Brain microvascular endothelial cell (primary cell): ENCODE data around the gene ZCCHC4.

Source experiments
- DNase-seq: peaks from one replicate; pipeline ENCODE4 v3.0.0-alpha.2; 2020
- H3K27ac ChIP-seq: fragments of 250-450 bp; sonication (Bioruptor Pico); 2 replicates; pipeline ENCODE4 v1.5.1; 2020; ENCODE audit warnings: mild to moderate bottlenecking, moderate library complexity
- H3K27me3 ChIP-seq: fragments of 250-450 bp; sonication (Bioruptor Pico); replicated peaks from 2 replicates; pipeline ENCODE4 v1.5.1; 2020; ENCODE audit warnings: mild to moderate bottlenecking
- H3K36me3 ChIP-seq: fragments of 250-450 bp; sonication (Bioruptor Pico); replicated peaks from 2 replicates; pipeline ENCODE4 v1.5.1; 2020; ENCODE audit warnings: mild to moderate bottlenecking
- H3K4me3 ChIP-seq: 2 replicates; pipeline ENCODE4 v1.5.1; 2011; ENCODE audit warnings: low read depth, mild to moderate bottlenecking, control low read depth, low read length, moderate library complexity
- in situ Hi-C: cut with HindIII; loops from 2 replicates; pipeline ENCODE4 v1.10.0; 2017; ENCODE audit warnings: low sequenced_read_pairs, low pct_ligation_motif_present
- TF ChIP-seq, protein P1 (sequence below): IDR thresholded peaks from 2 replicates; pipeline ENCODE4 v1.5.1; 2011; ENCODE audit warnings: low read depth, mild to moderate bottlenecking, moderate library complexity, low read length, control low read depth, inconsistent platforms; ENCODE audit errors: missing control alignments

The ZCCHC4 gene

DNA sequence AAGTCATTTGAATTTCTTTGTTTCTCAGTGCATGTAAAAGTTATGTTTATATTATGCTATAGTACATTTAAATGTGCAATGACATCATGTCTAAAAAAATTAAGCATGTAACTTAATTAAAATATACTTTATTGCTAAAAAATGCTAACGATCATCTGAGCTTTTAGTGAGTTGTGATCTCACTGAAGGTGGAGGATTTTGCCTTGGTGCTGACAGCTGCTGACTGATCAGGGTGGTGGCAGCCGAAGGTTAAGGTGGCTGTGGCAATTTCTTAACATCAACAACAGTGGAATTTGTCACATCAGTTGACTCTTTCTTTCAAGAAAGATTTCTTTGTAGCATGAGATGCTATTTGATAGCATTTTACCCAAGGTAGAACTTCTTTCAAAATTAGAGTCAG lies 71.1 kb downstream of the ZCCHC4 start:
- TF ChIP-seq, protein P1, sequence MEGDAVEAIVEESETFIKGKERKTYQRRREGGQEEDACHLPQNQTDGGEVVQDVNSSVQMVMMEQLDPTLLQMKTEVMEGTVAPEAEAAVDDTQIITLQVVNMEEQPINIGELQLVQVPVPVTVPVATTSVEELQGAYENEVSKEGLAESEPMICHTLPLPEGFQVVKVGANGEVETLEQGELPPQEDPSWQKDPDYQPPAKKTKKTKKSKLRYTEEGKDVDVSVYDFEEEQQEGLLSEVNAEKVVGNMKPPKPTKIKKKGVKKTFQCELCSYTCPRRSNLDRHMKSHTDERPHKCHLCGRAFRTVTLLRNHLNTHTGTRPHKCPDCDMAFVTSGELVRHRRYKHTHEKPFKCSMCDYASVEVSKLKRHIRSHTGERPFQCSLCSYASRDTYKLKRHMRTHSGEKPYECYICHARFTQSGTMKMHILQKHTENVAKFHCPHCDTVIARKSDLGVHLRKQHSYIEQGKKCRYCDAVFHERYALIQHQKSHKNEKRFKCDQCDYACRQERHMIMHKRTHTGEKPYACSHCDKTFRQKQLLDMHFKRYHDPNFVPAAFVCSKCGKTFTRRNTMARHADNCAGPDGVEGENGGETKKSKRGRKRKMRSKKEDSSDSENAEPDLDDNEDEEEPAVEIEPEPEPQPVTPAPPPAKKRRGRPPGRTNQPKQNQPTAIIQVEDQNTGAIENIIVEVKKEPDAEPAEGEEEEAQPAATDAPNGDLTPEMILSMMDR, result no peak
- in situ Hi-C loops, result no loop called here
- no peak overlapping the region for H3K4me3 ChIP-seq
- DNase-seq, result no peak
- H3K27ac ChIP-seq, result no peak overlapping the region
- no peaks in the 10 kb centered on the region for H3K27me3 ChIP-seq
- no peaks in the 10 kb centered on the region for H3K36me3 ChIP-seq

DNA sequence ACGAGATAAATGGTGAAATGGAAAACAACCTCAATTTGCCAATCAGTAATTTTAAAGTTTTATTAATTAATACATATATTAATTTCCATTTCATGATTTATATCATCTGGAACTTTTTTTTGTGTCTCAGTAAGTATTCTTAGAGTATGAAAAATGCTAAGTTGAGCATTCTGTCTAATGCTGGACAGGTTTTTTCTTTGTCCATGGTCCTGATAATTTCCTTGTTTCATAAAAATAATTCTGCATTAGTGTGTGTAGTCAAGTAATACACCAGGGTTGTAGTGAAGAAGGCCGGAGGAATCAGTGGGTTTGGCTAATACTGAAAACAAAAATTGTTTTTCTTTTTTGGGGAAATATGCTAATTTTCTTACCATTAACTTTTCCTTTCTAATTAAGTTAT lies 74.4 kb downstream of the ZCCHC4 start:
- H3K27ac ChIP-seq, result no peak overlapping the region
- no peaks in the 10 kb centered on the region for H3K27me3 ChIP-seq
- no peak for DNase-seq
- no peak overlapping the region for H3K4me3 ChIP-seq
- in situ Hi-C loops, result no loop called here
- H3K36me3 ChIP-seq, result peaks cover 10% of the 10 kb centered on the region
- TF ChIP-seq, protein P1, result no peak

DNA sequence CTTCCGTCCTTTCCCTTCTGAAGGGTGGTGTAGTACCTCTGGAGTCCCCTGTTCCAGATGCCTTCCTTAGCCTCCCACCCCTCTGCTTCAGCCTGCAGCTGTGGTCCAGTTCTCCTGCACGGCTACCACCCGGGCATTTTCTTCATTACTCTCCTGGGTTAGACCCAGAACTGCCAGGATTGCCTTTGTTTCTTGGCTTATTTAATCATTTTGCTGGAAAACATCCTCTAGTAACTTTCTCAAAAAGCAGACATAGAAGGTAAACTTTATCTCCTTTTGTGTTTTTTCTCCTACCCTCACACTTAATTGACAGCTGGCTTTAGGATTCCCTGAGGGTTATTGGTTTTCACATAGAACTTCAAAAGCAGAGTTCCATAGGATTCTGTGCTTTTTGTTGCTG lies 84.7 kb downstream of the ZCCHC4 start:
- in situ Hi-C loops, result no loop called here
- no peak overlapping the region for H3K27ac ChIP-seq
- H3K36me3 ChIP-seq, result peaks cover 41% of the 10 kb centered on the region
- H3K27me3 ChIP-seq, result no peaks in the 10 kb centered on the region
- DNase-seq, result no peak
- TF ChIP-seq, protein P1, result no peak
- H3K4me3 ChIP-seq, result no peak overlapping the region

DNA sequence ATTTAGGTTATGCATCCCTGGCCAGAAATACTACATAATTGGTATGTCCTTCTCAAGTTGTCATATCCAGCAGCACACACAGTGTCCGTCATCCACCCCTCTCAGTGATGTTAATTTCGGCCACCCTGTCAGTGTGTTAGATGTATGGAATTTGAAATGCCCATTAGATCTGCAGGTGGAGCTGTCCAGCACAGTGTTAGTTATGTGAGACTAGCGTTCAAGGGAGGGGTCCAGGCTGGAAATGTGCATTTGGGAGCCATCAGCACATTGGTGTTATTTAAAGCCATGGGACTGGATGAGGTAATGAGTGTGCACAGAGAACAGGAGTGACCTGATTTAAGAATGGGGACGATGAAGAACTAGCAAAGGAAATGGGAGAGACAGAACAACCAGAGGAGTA lies 86.9 kb downstream of the ZCCHC4 start:
- TF ChIP-seq, protein P1, result no peak
- in situ Hi-C loops, result no loop called here
- Histone ChIP-seq H3K4me3 (no peak overlapping the region), H3K36me3 (peaks cover 41% of the 10 kb centered on the region), H3K27me3 (no peaks in the 10 kb centered on the region), H3K27ac (no peak overlapping the region)
- DNase-seq, result no peak

DNA sequence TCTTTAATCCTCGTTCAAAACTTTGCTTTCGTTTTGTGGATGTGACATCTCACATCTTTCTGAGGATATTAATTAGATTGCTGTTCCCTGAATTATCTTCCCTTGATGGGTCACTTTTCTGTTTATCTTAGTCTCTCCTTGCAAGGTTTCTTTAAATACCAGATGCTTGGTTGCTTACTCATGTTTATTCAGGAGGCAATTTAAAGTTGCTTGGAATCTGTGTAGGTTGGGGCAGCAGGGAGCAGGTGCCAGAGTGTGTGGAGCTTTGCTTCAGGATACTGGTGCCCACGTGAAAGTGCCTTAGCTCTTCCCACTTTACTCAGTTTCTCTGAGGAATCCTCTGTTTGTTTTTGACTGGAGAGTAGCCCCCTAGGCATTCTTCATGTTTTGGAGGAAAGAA lies 88.5 kb downstream of the ZCCHC4 start:
- H3K4me3 ChIP-seq, result no peak overlapping the region
- in situ Hi-C loops, result no loop called here
- TF ChIP-seq, protein P1, result no peak
- no peak for DNase-seq
- H3K27me3 ChIP-seq, result no peaks in the 10 kb centered on the region
- H3K36me3 ChIP-seq, result peaks cover 32% of the 10 kb centered on the region
- no peak overlapping the region for H3K27ac ChIP-seq

DNA sequence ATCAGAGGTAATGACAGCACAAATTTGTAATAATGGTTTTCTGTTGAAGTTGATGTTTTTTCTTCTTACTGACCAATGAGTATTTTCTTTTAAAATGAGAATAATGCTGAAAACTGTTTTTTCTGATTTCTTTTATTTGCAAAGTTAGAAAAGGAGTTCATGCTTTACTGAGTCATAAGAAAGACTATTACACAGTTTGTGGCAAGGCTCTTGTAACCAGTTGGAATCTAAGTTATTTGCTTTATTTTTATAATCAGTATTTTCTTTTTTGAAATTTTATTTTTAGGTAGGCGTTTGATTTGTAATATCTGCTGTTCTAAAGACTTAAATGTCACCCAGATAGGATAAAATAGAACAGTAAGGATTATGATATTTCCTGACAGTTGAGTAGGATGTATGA lies 89.9 kb downstream of the ZCCHC4 start:
- no peak overlapping the region for H3K27ac ChIP-seq
- TF ChIP-seq, protein P1, result no peak
- no peak for DNase-seq
- no peak overlapping the region for H3K4me3 ChIP-seq
- no peaks in the 10 kb centered on the region for H3K27me3 ChIP-seq
- H3K36me3 ChIP-seq, result peaks cover 21% of the 10 kb centered on the region
- in situ Hi-C loops, result no loop called here
